Suprapubic skin (tissue), 4 donors: ENCODE measurements around the gene UBQLN3.

Experiments used
- CTCF ChIP-seq, 2 donors: fragments of 200-600 bp in 1 of 2; fragments of 450-650 bp in 1 of 2; sonication (generic) in 1 of 2; IDR thresholded peaks; one replicate each; pipeline ENCODE4 v1.5.1; 2016 to 2019; ENCODE audit warnings: antibody characterized with exemption in 2 of 2, mild to moderate bottlenecking in 1 of 2, moderate library complexity in 1 of 2
- POLR2A ChIP-seq, 2 donors: fragments of 450-650 bp; IDR thresholded peaks; one replicate each; pipeline ENCODE4 v1.6.1; 2017; ENCODE audit warnings: antibody characterized with exemption in 2 of 2, mild to moderate bottlenecking in 2 of 2, moderate library complexity in 2 of 2
- POLR2AphosphoS5 ChIP-seq, 3 donors: sonication (generic); formaldehyde crosslinking; IDR thresholded peaks; one replicate each; pipeline ENCODE4 v1.6.1; 2017; ENCODE audit warnings: antibody characterized with exemption in 3 of 3

GRCh38 chr11:5541427-5541826 lies 31.7 kb upstream of the UBQLN3 start:
- no peak for TF ChIP-seq POLR2AphosphoS5 (IDR thresholded peaks at IDR 0.05)
- TF ChIP-seq CTCF (IDR thresholded peaks at IDR 0.05), result no peak
- TF ChIP-seq POLR2A (IDR thresholded peaks at IDR 0.05), result no peak
